ENCODE results near the gene SIL1. TPM values are rescaled to one million over a fixed set of nuclear protein-coding genes. Genes with fewer than 3 reads are reported as not detected.

The SIL1 gene
- total and polyA plus RNA-seq, 2 of the 8 experiments (the other 6 are each of a cell fraction or from before 2014, with no cell fraction given) = 8.3 to 12.8 TPM

DNA sequence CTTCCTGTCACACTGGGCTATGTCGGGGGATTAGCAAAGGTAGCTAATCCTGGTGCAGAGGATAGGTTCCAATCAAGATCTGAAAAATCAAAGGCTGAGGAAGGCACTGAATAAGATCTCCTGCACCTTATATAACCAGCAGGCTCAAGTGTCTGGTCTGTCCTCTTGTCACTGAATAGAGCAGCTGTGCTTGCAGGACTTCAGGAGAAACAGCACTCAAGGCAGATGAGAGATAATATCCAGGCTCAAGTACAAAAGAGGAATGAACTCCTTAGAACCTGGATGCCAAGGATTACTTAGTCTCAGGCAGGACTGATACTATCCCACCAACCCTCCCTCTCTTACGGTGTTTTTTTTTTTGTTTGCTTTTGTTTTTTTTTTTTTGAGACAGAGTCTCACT, 214.2 kb downstream of the SIL1 start (continued):
- TF ChIP-seq, protein P1, sequence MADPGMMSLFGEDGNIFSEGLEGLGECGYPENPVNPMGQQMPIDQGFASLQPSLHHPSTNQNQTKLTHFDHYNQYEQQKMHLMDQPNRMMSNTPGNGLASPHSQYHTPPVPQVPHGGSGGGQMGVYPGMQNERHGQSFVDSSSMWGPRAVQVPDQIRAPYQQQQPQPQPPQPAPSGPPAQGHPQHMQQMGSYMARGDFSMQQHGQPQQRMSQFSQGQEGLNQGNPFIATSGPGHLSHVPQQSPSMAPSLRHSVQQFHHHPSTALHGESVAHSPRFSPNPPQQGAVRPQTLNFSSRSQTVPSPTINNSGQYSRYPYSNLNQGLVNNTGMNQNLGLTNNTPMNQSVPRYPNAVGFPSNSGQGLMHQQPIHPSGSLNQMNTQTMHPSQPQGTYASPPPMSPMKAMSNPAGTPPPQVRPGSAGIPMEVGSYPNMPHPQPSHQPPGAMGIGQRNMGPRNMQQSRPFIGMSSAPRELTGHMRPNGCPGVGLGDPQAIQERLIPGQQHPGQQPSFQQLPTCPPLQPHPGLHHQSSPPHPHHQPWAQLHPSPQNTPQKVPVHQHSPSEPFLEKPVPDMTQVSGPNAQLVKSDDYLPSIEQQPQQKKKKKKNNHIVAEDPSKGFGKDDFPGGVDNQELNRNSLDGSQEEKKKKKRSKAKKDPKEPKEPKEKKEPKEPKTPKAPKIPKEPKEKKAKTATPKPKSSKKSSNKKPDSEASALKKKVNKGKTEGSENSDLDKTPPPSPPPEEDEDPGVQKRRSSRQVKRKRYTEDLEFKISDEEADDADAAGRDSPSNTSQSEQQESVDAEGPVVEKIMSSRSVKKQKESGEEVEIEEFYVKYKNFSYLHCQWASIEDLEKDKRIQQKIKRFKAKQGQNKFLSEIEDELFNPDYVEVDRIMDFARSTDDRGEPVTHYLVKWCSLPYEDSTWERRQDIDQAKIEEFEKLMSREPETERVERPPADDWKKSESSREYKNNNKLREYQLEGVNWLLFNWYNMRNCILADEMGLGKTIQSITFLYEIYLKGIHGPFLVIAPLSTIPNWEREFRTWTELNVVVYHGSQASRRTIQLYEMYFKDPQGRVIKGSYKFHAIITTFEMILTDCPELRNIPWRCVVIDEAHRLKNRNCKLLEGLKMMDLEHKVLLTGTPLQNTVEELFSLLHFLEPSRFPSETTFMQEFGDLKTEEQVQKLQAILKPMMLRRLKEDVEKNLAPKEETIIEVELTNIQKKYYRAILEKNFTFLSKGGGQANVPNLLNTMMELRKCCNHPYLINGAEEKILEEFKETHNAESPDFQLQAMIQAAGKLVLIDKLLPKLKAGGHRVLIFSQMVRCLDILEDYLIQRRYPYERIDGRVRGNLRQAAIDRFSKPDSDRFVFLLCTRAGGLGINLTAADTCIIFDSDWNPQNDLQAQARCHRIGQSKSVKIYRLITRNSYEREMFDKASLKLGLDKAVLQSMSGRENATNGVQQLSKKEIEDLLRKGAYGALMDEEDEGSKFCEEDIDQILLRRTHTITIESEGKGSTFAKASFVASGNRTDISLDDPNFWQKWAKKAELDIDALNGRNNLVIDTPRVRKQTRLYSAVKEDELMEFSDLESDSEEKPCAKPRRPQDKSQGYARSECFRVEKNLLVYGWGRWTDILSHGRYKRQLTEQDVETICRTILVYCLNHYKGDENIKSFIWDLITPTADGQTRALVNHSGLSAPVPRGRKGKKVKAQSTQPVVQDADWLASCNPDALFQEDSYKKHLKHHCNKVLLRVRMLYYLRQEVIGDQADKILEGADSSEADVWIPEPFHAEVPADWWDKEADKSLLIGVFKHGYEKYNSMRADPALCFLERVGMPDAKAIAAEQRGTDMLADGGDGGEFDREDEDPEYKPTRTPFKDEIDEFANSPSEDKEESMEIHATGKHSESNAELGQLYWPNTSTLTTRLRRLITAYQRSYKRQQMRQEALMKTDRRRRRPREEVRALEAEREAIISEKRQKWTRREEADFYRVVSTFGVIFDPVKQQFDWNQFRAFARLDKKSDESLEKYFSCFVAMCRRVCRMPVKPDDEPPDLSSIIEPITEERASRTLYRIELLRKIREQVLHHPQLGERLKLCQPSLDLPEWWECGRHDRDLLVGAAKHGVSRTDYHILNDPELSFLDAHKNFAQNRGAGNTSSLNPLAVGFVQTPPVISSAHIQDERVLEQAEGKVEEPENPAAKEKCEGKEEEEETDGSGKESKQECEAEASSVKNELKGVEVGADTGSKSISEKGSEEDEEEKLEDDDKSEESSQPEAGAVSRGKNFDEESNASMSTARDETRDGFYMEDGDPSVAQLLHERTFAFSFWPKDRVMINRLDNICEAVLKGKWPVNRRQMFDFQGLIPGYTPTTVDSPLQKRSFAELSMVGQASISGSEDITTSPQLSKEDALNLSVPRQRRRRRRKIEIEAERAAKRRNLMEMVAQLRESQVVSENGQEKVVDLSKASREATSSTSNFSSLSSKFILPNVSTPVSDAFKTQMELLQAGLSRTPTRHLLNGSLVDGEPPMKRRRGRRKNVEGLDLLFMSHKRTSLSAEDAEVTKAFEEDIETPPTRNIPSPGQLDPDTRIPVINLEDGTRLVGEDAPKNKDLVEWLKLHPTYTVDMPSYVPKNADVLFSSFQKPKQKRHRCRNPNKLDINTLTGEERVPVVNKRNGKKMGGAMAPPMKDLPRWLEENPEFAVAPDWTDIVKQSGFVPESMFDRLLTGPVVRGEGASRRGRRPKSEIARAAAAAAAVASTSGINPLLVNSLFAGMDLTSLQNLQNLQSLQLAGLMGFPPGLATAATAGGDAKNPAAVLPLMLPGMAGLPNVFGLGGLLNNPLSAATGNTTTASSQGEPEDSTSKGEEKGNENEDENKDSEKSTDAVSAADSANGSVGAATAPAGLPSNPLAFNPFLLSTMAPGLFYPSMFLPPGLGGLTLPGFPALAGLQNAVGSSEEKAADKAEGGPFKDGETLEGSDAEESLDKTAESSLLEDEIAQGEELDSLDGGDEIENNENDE (IDR thresholded peaks at IDR 0.05; ENCODE audit: insufficient replicate concordance, low read length) = no peak
- TF ChIP-seq RXRA (IDR thresholded peaks at IDR 0.05; ENCODE audit: insufficient read depth, low read depth, low read length) (no peak), GTF2F1 (IDR thresholded peaks at IDR 0.05; ENCODE audit: borderline replicate concordance, low read depth, low read length) (no peak), BACH1 (IDR thresholded peaks at IDR 0.05; ENCODE audit: low read length) (no peak), CEBPB (IDR thresholded peaks at IDR 0.05; ENCODE audit: low read depth, low read length) (no peak), BCL11A (IDR thresholded peaks at IDR 0.05; ENCODE audit: low read depth in 2 of 2, low read length in 2 of 2) (no peak), PHF8 (conservative IDR thresholded peaks at IDR 0.05; ENCODE audit: low read depth, low read length) (no peak), SP4 (IDR thresholded peaks at IDR 0.05; ENCODE audit: low read length) (no peak), HDAC6 (IDR thresholded peaks at IDR 0.05; ENCODE audit: low read depth, low read length) (no peak), JUND (IDR thresholded peaks at IDR 0.05; ENCODE audit: low read length) (no peak)
- TF ChIP-seq, protein P2, sequence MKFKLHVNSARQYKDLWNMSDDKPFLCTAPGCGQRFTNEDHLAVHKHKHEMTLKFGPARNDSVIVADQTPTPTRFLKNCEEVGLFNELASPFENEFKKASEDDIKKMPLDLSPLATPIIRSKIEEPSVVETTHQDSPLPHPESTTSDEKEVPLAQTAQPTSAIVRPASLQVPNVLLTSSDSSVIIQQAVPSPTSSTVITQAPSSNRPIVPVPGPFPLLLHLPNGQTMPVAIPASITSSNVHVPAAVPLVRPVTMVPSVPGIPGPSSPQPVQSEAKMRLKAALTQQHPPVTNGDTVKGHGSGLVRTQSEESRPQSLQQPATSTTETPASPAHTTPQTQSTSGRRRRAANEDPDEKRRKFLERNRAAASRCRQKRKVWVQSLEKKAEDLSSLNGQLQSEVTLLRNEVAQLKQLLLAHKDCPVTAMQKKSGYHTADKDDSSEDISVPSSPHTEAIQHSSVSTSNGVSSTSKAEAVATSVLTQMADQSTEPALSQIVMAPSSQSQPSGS (IDR thresholded peaks at IDR 0.05; ENCODE audit: low read length) = no peak
